ENCODE results near the gene COL20A1. TPM values are rescaled to one million over a fixed set of nuclear protein-coding genes. Genes with fewer than 3 reads are reported as not detected.

Gene COL20A1
- total RNA-seq, 1 donor from 2014 or later = not detected

- peaks cover 4% of the 10 kb centered on the region for H3K9me3 Mint-ChIP-seq (ENCODE audit: unreplicated experiment)
- no peak overlapping the region for H3K4me3 Mint-ChIP-seq (ENCODE audit: unreplicated experiment)
These were observed 32.5 kb upstream of the COL20A1 start for GRCh38 chr20:63260521-63260920.

GRCh38 chr20:63261060-63261794 is 31.8 kb upstream of the COL20A1 start:
- Mint-ChIP-seq H3K9me3 (ENCODE audit: unreplicated experiment) (peaks cover 4% of the 10 kb centered on the region), H3K4me3 (ENCODE audit: unreplicated experiment) (no peak overlapping the region), H3K27ac (ENCODE audit: unreplicated experiment) (no peak overlapping the region), H3K4me1 (ENCODE audit: unreplicated experiment) (peaks cover 32% of the 10 kb centered on the region), H3K27me3 (ENCODE audit: unreplicated experiment) (peaks cover 2% of the 10 kb centered on the region), H3K36me3 (ENCODE audit: low read depth, unreplicated experiment) (peaks cover 11% of the 10 kb centered on the region)
- DNase-seq (ENCODE audit: low spot score) = no peak
- no peak for TF ChIP-seq CTCF (IDR thresholded peaks at IDR 0.05; ENCODE audit: unreplicated experiment)

More at GRCh38 chr20:63260521-63260920, 32.5 kb upstream of the COL20A1 start:
- Mint-ChIP-seq H3K36me3 (ENCODE audit: low read depth, unreplicated experiment) (peaks cover 13% of the 10 kb centered on the region), H3K27me3 (ENCODE audit: unreplicated experiment) (peaks cover 2% of the 10 kb centered on the region), H3K27ac (ENCODE audit: unreplicated experiment) (no peak overlapping the region), H3K4me1 (ENCODE audit: unreplicated experiment) (peaks cover 34% of the 10 kb centered on the region)
- DNase-seq (ENCODE audit: low spot score) = no peak
- TF ChIP-seq CTCF (IDR thresholded peaks at IDR 0.05; ENCODE audit: unreplicated experiment) = no peak

- Mint-ChIP-seq H3K4me1 (ENCODE audit: unreplicated experiment) (peaks cover 31% of the 10 kb centered on the region), H3K9me3 (ENCODE audit: unreplicated experiment) (peaks cover 4% of the 10 kb centered on the region), H3K4me3 (ENCODE audit: unreplicated experiment) (no peak overlapping the region), H3K27me3 (ENCODE audit: unreplicated experiment) (peaks cover 4% of the 10 kb centered on the region), H3K27ac (ENCODE audit: unreplicated experiment) (no peak overlapping the region), H3K36me3 (ENCODE audit: low read depth, unreplicated experiment) (peaks cover 8% of the 10 kb centered on the region)
- TF ChIP-seq CTCF (IDR thresholded peaks at IDR 0.05; ENCODE audit: unreplicated experiment) = no peak
- no peak for DNase-seq (ENCODE audit: low spot score)
These were observed 31.0 kb upstream of the COL20A1 start for GRCh38 chr20:63261795-63262528.

- no peaks in the 10 kb centered on the region for H3K36me3 Mint-ChIP-seq (ENCODE audit: low read depth, unreplicated experiment)
- H3K9me3 Mint-ChIP-seq (ENCODE audit: unreplicated experiment) = no peaks in the 10 kb centered on the region
These were observed 30.1 kb upstream of the COL20A1 start for GRCh38 chr20:63262836-63263235.

More at GRCh38 chr20:63262836-63263235, 30.1 kb upstream of the COL20A1 start:
- Mint-ChIP-seq H3K4me1 (ENCODE audit: unreplicated experiment) (peaks cover 23% of the 10 kb centered on the region), H3K27ac (ENCODE audit: unreplicated experiment) (no peak overlapping the region), H3K27me3 (ENCODE audit: unreplicated experiment) (peaks cover 5% of the 10 kb centered on the region), H3K4me3 (ENCODE audit: unreplicated experiment) (no peak overlapping the region)
- TF ChIP-seq CTCF (IDR thresholded peaks at IDR 0.05; ENCODE audit: unreplicated experiment) = no peak
- no peak for DNase-seq (ENCODE audit: low spot score)
